ENCODE results near the gene PRSS35. TPM values are rescaled to one million over a fixed set of nuclear protein-coding genes. Genes with fewer than 3 reads are reported as not detected.
"Not testable (repeated sequence)": the region's sequence is repeated elsewhere in the genome, so short reads cannot be mapped to it uniquely, and the experiment has no call there.

Gene PRSS35
- total and polyA plus RNA-seq, 12 donors, result 0.27 to 18.7 (median 4.0) TPM

GRCh38 chr6:83556871-83557270 lies 44.5 kb downstream of the PRSS35 start:
- Histone ChIP-seq H3K4me3 (no peak overlapping the region), H3K36me3 (replicated peaks in 1 of 2) (no peaks in the 10 kb centered on the region), H3K27ac (no peak overlapping the region), H3K9me3 (replicated peaks in 1 of 3) (no peaks in the 10 kb centered on the region), H3K4me1 (replicated peaks in 1 of 2) (no peaks in the 10 kb centered on the region), H3K27me3 (no peaks in the 10 kb centered on the region)
- no peak for DNase-seq
- TF ChIP-seq CTCF (IDR thresholded peaks at IDR 0.05) (no peak), POLR2A (IDR thresholded peaks at IDR 0.05) (no peak)
- intact Hi-C loops (cut with DNase I), result no loop called here

- no peaks in the 10 kb centered on the region for H3K36me3 ChIP-seq (replicated peaks in 1 of 2)
- no peak for DNase-seq
- H3K9me3 ChIP-seq (replicated peaks in 1 of 3), result no peaks in the 10 kb centered on the region
- TF ChIP-seq CTCF (IDR thresholded peaks at IDR 0.05), result no peak
- TF ChIP-seq POLR2A (IDR thresholded peaks at IDR 0.05), result no peak
- no peaks in the 10 kb centered on the region for H3K4me1 ChIP-seq (replicated peaks in 1 of 2)
- no peak overlapping the region for H3K27ac ChIP-seq
- WGBS, 4 donors, result 86 to 100% (median 91%) methylated on average over 1 of the region's 1 CpG
- intact Hi-C loops (cut with DNase I), result no loop called here
- no peak overlapping the region for H3K4me3 ChIP-seq
- H3K27me3 ChIP-seq, result no peaks in the 10 kb centered on the region
Measured at GRCh38 chr6:83558975-83559374, 46.6 kb downstream of the PRSS35 start.

- H3K27me3 ChIP-seq; H3K4me1 ChIP-seq (replicated peaks in 1 of 2); intact Hi-C loops (cut with DNase I); DNase-seq; H3K36me3 ChIP-seq (replicated peaks in 1 of 2); H3K4me3 ChIP-seq; H3K27ac ChIP-seq; H3K9me3 ChIP-seq (replicated peaks in 1 of 3): not testable (repeated sequence)
- 71 to 97% (median 86%) methylated on average over 4 of the region's 4 CpGs for WGBS, 4 donors
Measured at GRCh38 chr6:83571663-83572185, 59.4 kb downstream of the PRSS35 start.

GRCh38 chr6:83574783-83575182 lies 62.4 kb downstream of the PRSS35 start:
- TF ChIP-seq POLR2A (IDR thresholded peaks at IDR 0.05), result no peak
- no peak for TF ChIP-seq CTCF (IDR thresholded peaks at IDR 0.05)
- no peak for DNase-seq
- no peaks in the 10 kb centered on the region for H3K36me3 ChIP-seq (replicated peaks in 1 of 2)
- WGBS, 4 donors, result 58 to 76% (median 71%) methylated on average over 6 of the region's 6 CpGs
- no peak overlapping the region for H3K27ac ChIP-seq
- no peaks in the 10 kb centered on the region for H3K27me3 ChIP-seq
- H3K4me3 ChIP-seq, result no peak overlapping the region
- intact Hi-C loops (cut with DNase I), result no loop called here
- H3K9me3 ChIP-seq (replicated peaks in 1 of 3), result no peaks in the 10 kb centered on the region
- H3K4me1 ChIP-seq (replicated peaks in 1 of 2), result no peaks in the 10 kb centered on the region

Other genes starting within 250 kb of the PRSS35 start
- gene ME1, start 81.5 kb upstream of the PRSS35 start, total RNA-seq, result 10 to 100 TPM; 54.4 to 86.8 (median 64.7) TPM
- 100 to 1,000 TPM in 1 of 3 donors, 10 to 100 TPM in 2; 19.9 to 145 (median 26.4) TPM for gene ME1, start 81.5 kb upstream of the PRSS35 start, polyA plus RNA-seq
- 10 to 100 TPM in 1 of 9 donors, 1 to 10 TPM in 4, under 1 TPM in 2, not detected in 2; 0.11 to 10.3 (median 2.8) TPM for gene SNAP91, start 196.6 kb downstream of the PRSS35 start, total RNA-seq
- 10 to 100 TPM in 2 of 3 donors, 1 to 10 TPM in 1; 2.2 to 20.1 (median 10.5) TPM for gene SNAP91, start 196.6 kb downstream of the PRSS35 start, polyA plus RNA-seq